Naive thymus-derived CD4-positive, alpha-beta T cell (primary cell): ENCODE data around the gene BRSK2. TPM values are rescaled to one million over a fixed set of nuclear protein-coding genes. Genes with fewer than 3 reads are reported as not detected.

Source experiments
- ATAC-seq: fragments of 150-1000 bp; cut with Tn5 transposase; 2 replicates; pipeline ENCODE4 v1.10.0; 2021; ENCODE audit warnings: mild to moderate bottlenecking, moderate library complexity
- CTCF ChIA-PET: fragments of 350-600 bp; sonication (Branson Sonifier 250); formaldehyde crosslinking; loops from one replicate; lab custom pipeline; 2021; ENCODE audit warnings: antibody characterized with exemption; lab: Charles Lee
- POLR2A ChIA-PET: fragments of 350-600 bp; sonication (Branson Sonifier 250); formaldehyde crosslinking; loops from one replicate; lab custom pipeline; 2021; ENCODE audit warnings: antibody characterized with exemption, inconsistent platforms; lab: Charles Lee
- DNase-seq, 9 donors: peaks; one replicate each; pipeline versions ENCODE4 v3.0.0 to v3.0.0-alpha.2; 2020 to 2022; ENCODE audit warnings: mixed read lengths in 1 of 9
- H3K27ac ChIP-seq: one replicate; pipeline ENCODE4 v1.7.0; 2013; ENCODE audit warnings: mild to moderate bottlenecking, low read depth, low read length, moderate library complexity
- H3K27me3 ChIP-seq, 2 donors: one replicate each; pipeline ENCODE4 v1.7.0; 2013; ENCODE audit warnings: low read length in 2 of 2, mild to moderate bottlenecking in 2 of 2, moderate library complexity in 2 of 2; ENCODE audit not compliant: control insufficient read depth in 2 of 2, insufficient read depth in 2 of 2
- H3K36me3 ChIP-seq, 3 experiments: 1 replicate in 2 of 3; 2 replicates in 1 of 3; pipeline ENCODE4 v1.7.0; 2013; ENCODE audit warnings: low read length in 3 of 3, mild to moderate bottlenecking in 3 of 3, moderate library complexity in 1 of 3; ENCODE audit not compliant: insufficient read depth in 3 of 3, control insufficient read depth in 2 of 3
- H3K4me1 ChIP-seq, 2 donors: one replicate each; pipeline ENCODE4 v1.7.0; 2013; ENCODE audit warnings: low read length in 2 of 2, mild to moderate bottlenecking in 2 of 2, moderate library complexity in 1 of 2; ENCODE audit not compliant: control insufficient read depth in 2 of 2, insufficient read depth in 2 of 2
- H3K4me3 ChIP-seq: 2 replicates; pipeline ENCODE4 v1.7.0; 2013; ENCODE audit warnings: mild to moderate bottlenecking, low read length
- H3K9me3 ChIP-seq, 3 experiments: 1 replicate in 2 of 3; 2 replicates in 1 of 3; pipeline ENCODE4 v1.7.0; 2013; ENCODE audit warnings: low read length in 3 of 3; ENCODE audit not compliant: control insufficient read depth in 2 of 3
- H3K27ac Mint-ChIP-seq, 9 donors: one replicate each; pipeline ENCODE4 v1.8.0; 2020 to 2022; ENCODE audit warnings: mixed read lengths in 9 of 9, mild to moderate bottlenecking in 8 of 9, moderate library complexity in 5 of 9, inconsistent platforms in 2 of 9
- H3K27me3 Mint-ChIP-seq, 5 donors: one replicate each; pipeline ENCODE4 v1.8.0; 2021 to 2022; ENCODE audit warnings: mixed read lengths in 5 of 5, mild to moderate bottlenecking in 1 of 5
- H3K36me3 Mint-ChIP-seq, 5 donors: one replicate each; pipeline ENCODE4 v1.8.0; 2020 to 2022; ENCODE audit warnings: mixed read lengths in 5 of 5, mild to moderate bottlenecking in 3 of 5, inconsistent platforms in 1 of 5
- H3K4me1 Mint-ChIP-seq, 7 donors: one replicate each; pipeline ENCODE4 v1.8.0; 2020 to 2022; ENCODE audit warnings: mixed read lengths in 7 of 7, mild to moderate bottlenecking in 3 of 7, inconsistent platforms in 1 of 7
- H3K4me3 Mint-ChIP-seq, 10 donors: one replicate each; pipeline ENCODE4 v1.8.0; 2020 to 2022; ENCODE audit warnings: mild to moderate bottlenecking in 10 of 10, mixed read lengths in 10 of 10, moderate library complexity in 6 of 10, inconsistent platforms in 2 of 10
- H3K9me3 Mint-ChIP-seq, 11 donors: one replicate each; pipeline ENCODE4 v1.8.0; 2020 to 2022; ENCODE audit warnings: mixed read lengths in 11 of 11, mild to moderate bottlenecking in 4 of 11, inconsistent platforms in 1 of 11, moderate library complexity in 1 of 11
- intact Hi-C, 2 donors: fragments of 100-400 bp; cut with micrococcal nuclease; formaldehyde crosslinking; loops; one replicate each; pipeline ENCODE4 v1.15.1; 2023
- polyA plus RNA-seq, 2 donors: library from polyadenylated mRNA; unstranded; fragments of 300-500 nt; fragmentation: Illumina TruSeq; gene quantifications; one replicate each; pipeline ENCODE4 v1.2.3, GENCODE V29; 2021
- total RNA-seq, 6 experiments: library from RNA in 5 of 6; stranded (reverse) in 5 of 6; gene quantifications; 1 replicate in 5 of 6; 2 replicates in 1 of 6; pipeline ENCODE4 v1.2.3 and lab custom pipeline; 2021 to 2026

The BRSK2 gene
- total and polyA plus RNA-seq, 7 experiments from 2014 or later, result 0.27 to 0.51 (median 0.30) TPM; not detected in 4

GRCh38 chr11:1472180-1473005 is 82.7 kb downstream of the BRSK2 start:
- Mint-ChIP-seq H3K27me3 (no peaks in the 10 kb centered on the region), H3K4me1 (no peaks in the 10 kb centered on the region), H3K36me3 (peaks cover 0 to 30% (median 11%) of the 10 kb centered on the region in 5 donors), H3K9me3 (peaks cover 0 to under 1% (median 0%) of the 10 kb centered on the region in 11 donors), H3K4me3 (no peak overlapping the region), H3K27ac (peak overlapping the region in 1 of 9 donors; percentile 62)
- CTCF ChIA-PET, result no interaction called here
- Histone ChIP-seq H3K9me3 (no peaks in the 10 kb centered on the region), H3K4me1 (no peaks in the 10 kb centered on the region), H3K36me3 (peaks cover 0 to 83% (median 7%) of the 10 kb centered on the region in 3 experiments), H3K27me3 (no peaks in the 10 kb centered on the region), H3K4me3 (no peak overlapping the region), H3K27ac (no peak overlapping the region)
- POLR2A ChIA-PET, result no interaction called here
- intact Hi-C loops, result no loop called here
- ATAC-seq, result no peak
- DNase-seq, result no peak

- ATAC-seq (no peak), DNase-seq (no peak)
- POLR2A ChIA-PET, result no interaction called here
Measured at GRCh38 chr11:1473011-1473628, 83.4 kb downstream of the BRSK2 start.

GRCh38 chr11:1473786-1474185 is 84.1 kb downstream of the BRSK2 start:
- Histone ChIP-seq H3K36me3 (peaks cover 3 to 94% (median 14%) of the 10 kb centered on the region in 3 experiments), H3K27me3 (no peaks in the 10 kb centered on the region), H3K4me1 (no peaks in the 10 kb centered on the region), H3K27ac (no peak overlapping the region), H3K9me3 (no peaks in the 10 kb centered on the region), H3K4me3 (no peak overlapping the region)
- H3K9me3 Mint-ChIP-seq, result no peaks in the 10 kb centered on the region
- ChIA-PET POLR2A (no interaction called here), CTCF (no interaction called here)
- no peak overlapping the region for H3K4me3 Mint-ChIP-seq
- H3K27me3 Mint-ChIP-seq, result no peaks in the 10 kb centered on the region
- peaks cover 0 to 2% (median 0%) of the 10 kb centered on the region in 7 donors for H3K4me1 Mint-ChIP-seq
- intact Hi-C loops, result no loop called here
- peaks cover 0 to 40% (median 9%) of the 10 kb centered on the region in 5 donors for H3K36me3 Mint-ChIP-seq
- H3K27ac Mint-ChIP-seq, result peak overlapping the region in 1 of 9 donors; percentile 33
- DNase-seq (no peak), ATAC-seq (no peak)

More at GRCh38 chr11:1473011-1473628, 83.4 kb downstream of the BRSK2 start:
- no peak overlapping the region for H3K4me3 ChIP-seq
- CTCF ChIA-PET, result no interaction called here
- no peak overlapping the region for H3K27ac ChIP-seq
- H3K36me3 ChIP-seq, result peaks cover 0 to 88% (median 8%) of the 10 kb centered on the region in 3 experiments
- peak overlapping the region in 1 of 9 donors; percentile 21 for H3K27ac Mint-ChIP-seq
- no peaks in the 10 kb centered on the region for H3K4me1 ChIP-seq
- no peaks in the 10 kb centered on the region for H3K9me3 ChIP-seq
- no peaks in the 10 kb centered on the region for H3K4me1 Mint-ChIP-seq
- H3K36me3 Mint-ChIP-seq, result peaks cover 0 to 36% (median 9%) of the 10 kb centered on the region in 5 donors
- no peaks in the 10 kb centered on the region for H3K27me3 ChIP-seq
- no peaks in the 10 kb centered on the region for H3K9me3 Mint-ChIP-seq
- H3K27me3 Mint-ChIP-seq, result no peaks in the 10 kb centered on the region
- intact Hi-C loops, result no loop called here
- H3K4me3 Mint-ChIP-seq, result no peak overlapping the region

GRCh38 chr11:1475841-1476240 is 86.1 kb downstream of the BRSK2 start:
- Mint-ChIP-seq H3K4me1 (peaks cover 0 to 6% (median 0%) of the 10 kb centered on the region in 7 donors), H3K4me3 (no peak overlapping the region), H3K36me3 (peaks cover 0 to 40% (median 9%) of the 10 kb centered on the region in 5 donors), H3K9me3 (no peaks in the 10 kb centered on the region), H3K27ac (no peak overlapping the region), H3K27me3 (no peaks in the 10 kb centered on the region)
- no peak for ATAC-seq
- intact Hi-C loops, result no loop called here
- H3K4me1 ChIP-seq, result no peaks in the 10 kb centered on the region
- H3K27me3 ChIP-seq, result no peaks in the 10 kb centered on the region
- DNase-seq, result no peak
- ChIA-PET POLR2A (no interaction called here), CTCF (no interaction called here)
- H3K9me3 ChIP-seq, result no peaks in the 10 kb centered on the region
- H3K27ac ChIP-seq, result no peak overlapping the region
- peaks cover 8 to 94% (median 15%) of the 10 kb centered on the region in 3 experiments for H3K36me3 ChIP-seq
- no peak overlapping the region for H3K4me3 ChIP-seq

- Mint-ChIP-seq H3K4me1 (peaks cover 0 to 6% (median 0%) of the 10 kb centered on the region in 7 donors), H3K27me3 (no peaks in the 10 kb centered on the region), H3K4me3 (no peak overlapping the region), H3K27ac (no peak overlapping the region), H3K36me3 (peaks cover 0 to 34% (median 9%) of the 10 kb centered on the region in 5 donors), H3K9me3 (no peaks in the 10 kb centered on the region)
- ATAC-seq, result no peak
- Histone ChIP-seq H3K4me3 (no peak overlapping the region), H3K27ac (no peak overlapping the region), H3K36me3 (peaks cover 8 to 90% (median 15%) of the 10 kb centered on the region in 3 experiments), H3K27me3 (no peaks in the 10 kb centered on the region), H3K9me3 (no peaks in the 10 kb centered on the region), H3K4me1 (no peaks in the 10 kb centered on the region)
- CTCF ChIA-PET, result no interaction called here
- POLR2A ChIA-PET, result no interaction called here
- DNase-seq, result no peak
- intact Hi-C loops, result no loop called here
Measured at GRCh38 chr11:1476940-1477736, 87.4 kb downstream of the BRSK2 start.

- CTCF ChIA-PET, result no interaction called here
- peak overlapping the region in 3 of 9 donors; percentile 11 to 72 (median 25) for H3K27ac Mint-ChIP-seq
- no peak for ATAC-seq
- intact Hi-C loops, result no loop called here
- no peaks in the 10 kb centered on the region for H3K9me3 Mint-ChIP-seq
- no peaks in the 10 kb centered on the region for H3K27me3 ChIP-seq
- H3K4me1 Mint-ChIP-seq, result peaks cover 0 to 9% (median 0%) of the 10 kb centered on the region in 7 donors
- no peaks in the 10 kb centered on the region for H3K4me1 ChIP-seq
- H3K27me3 Mint-ChIP-seq, result no peaks in the 10 kb centered on the region
- POLR2A ChIA-PET, result no interaction called here
- H3K27ac ChIP-seq, result no peak overlapping the region
- DNase-seq, result no peak
- no peak overlapping the region for H3K4me3 Mint-ChIP-seq
- peaks cover 0 to 34% (median 9%) of the 10 kb centered on the region in 5 donors for H3K36me3 Mint-ChIP-seq
- H3K9me3 ChIP-seq, result no peaks in the 10 kb centered on the region
- H3K4me3 ChIP-seq, result no peak overlapping the region
- H3K36me3 ChIP-seq, result peaks cover 8 to 88% (median 15%) of the 10 kb centered on the region in 3 experiments
Measured at GRCh38 chr11:1478011-1478410, 88.3 kb downstream of the BRSK2 start.
